ENCODE measurements around the gene KRT4.
"Not testable (repeated sequence)": the region's sequence is repeated elsewhere in the genome, so short reads cannot be mapped to it uniquely, and the experiment has no call there.

The KRT4 gene

GRCh38 chr12:52772772-52773171, 41.1 kb downstream of the KRT4 start:
- DNase-seq (ENCODE audit: low spot score): no peak

DNA sequence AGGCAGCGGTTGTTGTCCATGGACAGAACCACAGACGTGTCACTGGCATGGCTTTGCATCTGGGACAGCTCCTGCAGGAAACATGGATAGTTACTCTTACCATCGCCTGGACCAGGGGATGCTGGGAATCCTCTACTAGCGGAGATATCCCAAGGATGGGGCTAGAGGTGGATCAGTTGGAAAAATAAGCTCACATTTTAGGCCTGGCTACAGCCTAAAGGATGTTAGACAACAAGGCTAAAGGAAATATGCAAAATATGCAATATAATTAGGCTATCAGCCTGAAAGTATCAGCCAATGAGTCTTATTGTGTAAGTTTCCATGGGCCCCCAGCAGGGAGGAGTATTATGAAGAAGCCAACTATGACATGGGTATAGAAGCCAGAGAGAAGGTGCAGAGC, 41.7 kb downstream of the KRT4 start:
- no peak for DNase-seq (ENCODE audit: low spot score)

DNA sequence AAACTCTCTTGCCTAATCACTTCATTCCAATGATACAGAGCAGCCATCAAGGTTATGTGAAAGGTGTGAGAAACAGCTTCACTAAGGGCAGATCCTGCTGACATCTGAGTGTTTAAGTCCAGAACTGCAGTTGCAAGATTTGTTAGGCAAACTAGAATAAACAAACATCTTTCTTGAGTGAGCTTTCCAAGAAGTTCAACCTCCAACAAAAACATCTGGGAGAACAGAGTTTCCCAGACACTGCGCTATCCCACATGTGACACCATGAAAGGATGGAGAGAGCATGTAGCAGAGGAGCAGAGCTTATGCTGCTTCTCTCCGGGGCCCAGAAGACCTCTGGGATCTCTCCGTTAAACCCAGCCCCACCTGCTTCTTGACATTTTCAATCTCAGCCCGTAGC, 42.4 kb downstream of the KRT4 start:
- DNase-seq (ENCODE audit: low spot score): no peak

- no peak for DNase-seq (ENCODE audit: low spot score)
These were observed 42.8 kb downstream of the KRT4 start for GRCh38 chr12:52771088-52771487.

DNA sequence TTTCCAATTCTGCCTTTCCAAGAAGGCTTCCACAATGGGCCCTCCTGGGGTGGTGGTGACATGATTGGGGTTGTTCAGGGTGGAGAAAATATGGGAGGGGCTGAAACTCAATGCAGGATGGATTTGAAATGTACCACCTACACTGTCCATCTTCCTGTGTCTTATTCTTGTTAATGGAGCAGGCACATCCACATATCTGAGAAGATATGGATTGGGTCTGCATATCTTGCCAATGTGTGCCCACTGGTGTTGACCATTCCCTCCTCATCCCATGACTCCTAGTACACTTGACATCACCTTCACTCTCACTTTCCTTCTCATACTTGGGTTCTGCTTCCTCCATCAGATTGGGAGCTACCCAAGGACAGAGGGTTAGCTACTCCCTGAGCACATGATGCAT, 44.0 kb downstream of the KRT4 start:
- no peak for DNase-seq (ENCODE audit: low spot score)

GRCh38 chr12:52769354-52769753, 44.6 kb downstream of the KRT4 start:
- DNase-seq (ENCODE audit: low spot score): no peak

- no peak for DNase-seq (ENCODE audit: low spot score)
These were observed 45.3 kb downstream of the KRT4 start for GRCh38 chr12:52768479-52769200.

GRCh38 chr12:52767427-52767826, 46.5 kb downstream of the KRT4 start:
- no peak for DNase-seq (ENCODE audit: low spot score)

DNA sequence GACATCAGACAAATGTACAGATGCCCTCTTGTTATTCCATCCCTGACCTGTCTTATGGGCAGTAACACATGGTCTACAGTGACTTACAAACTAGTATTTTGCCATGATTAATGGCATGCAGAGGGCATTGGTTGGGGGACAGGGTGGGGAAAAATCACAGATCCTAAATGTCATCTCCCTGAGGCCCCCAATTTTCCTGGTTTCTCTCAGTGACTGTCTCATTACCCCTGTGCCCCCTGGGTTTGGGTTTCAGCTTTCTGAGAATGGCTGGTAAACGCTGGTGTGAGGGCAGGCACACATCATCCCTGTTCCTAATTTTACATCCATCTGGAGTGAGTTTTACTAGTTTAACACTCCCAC, 46.9 kb downstream of the KRT4 start:
- no peak for DNase-seq (ENCODE audit: low spot score)

- DNase-seq (ENCODE audit: low spot score): no peak
These were observed 47.4 kb downstream of the KRT4 start for GRCh38 chr12:52766351-52767019.

GRCh38 chr12:52765702-52766101, 48.2 kb downstream of the KRT4 start:
- DNase-seq (ENCODE audit: low spot score): no peak

GRCh38 chr12:52763991-52764390, 49.9 kb downstream of the KRT4 start:
- no peak for DNase-seq (ENCODE audit: low spot score)

DNA sequence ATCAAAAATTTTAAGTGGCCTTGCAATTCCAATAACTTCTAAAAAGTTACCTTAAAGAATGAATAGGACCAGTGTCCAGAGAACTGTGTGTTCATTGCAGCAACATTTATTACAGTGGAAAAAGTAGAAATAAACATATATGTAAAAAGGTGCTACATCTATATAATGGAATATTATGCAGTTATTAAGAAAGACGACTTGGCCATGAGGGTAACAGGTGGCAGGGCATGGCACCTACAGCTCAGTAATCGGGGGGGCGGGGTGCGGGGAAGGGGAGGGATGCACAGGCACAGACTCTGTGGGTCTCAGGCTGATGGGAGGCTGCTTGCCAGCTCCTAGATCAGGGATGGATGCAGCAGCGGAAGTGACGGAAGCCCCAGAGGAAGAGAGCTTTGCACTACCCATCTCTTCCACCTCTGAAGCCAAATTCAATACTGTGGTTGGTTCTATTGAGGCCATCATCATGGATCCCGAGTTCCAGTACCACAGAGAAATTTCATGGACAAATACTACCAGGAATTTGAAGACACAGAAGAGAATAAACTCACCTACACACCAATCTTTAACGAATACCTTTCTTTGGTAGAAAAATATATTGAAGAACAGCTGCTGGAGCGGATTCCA, 50.8 kb downstream of the KRT4 start:
- DNase-seq (ENCODE audit: low spot score): no peak

- DNase-seq (ENCODE audit: low spot score): no peak
These were observed 52.1 kb downstream of the KRT4 start for GRCh38 chr12:52761802-52762201.

DNA sequence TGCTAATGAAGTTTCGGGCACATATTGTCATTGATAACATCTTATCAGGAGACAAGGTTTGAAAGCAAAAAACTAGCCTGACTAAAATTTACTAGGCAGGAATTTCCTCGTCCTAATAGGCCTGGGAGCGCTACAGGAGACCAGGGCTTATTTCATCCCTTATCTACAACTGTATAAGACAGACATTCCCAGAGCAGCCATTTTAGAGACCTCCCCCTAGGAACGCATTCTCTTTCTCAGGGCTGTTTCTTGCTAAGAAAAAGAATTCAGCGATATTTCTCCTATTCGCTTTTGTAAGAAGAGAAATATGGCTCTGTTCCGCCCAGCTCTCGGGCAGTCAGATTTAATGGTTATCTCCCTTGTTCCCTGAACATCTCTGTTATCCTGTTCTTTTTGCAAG, 52.7 kb downstream of the KRT4 start:
- not testable (repeated sequence) for DNase-seq (ENCODE audit: low spot score)

DNA sequence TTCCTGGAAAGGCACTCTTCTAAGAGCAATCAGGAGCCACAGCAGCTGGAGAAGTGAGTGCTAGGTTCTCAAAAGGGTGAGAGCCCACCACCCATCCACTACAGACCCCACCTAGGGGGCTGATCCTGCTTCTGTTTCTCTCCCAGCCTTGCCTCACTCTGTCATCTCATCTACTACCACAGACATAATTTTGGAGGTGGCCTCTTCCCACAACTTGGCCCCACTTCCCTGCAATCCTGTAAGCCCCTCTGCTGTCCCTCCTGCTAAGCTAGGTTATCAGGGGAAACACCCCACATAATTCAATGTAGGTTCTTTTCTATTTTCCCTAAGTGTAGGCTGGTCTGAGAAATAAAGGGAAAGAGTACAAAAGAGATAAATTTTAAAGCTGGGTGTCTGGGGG, 53.3 kb downstream of the KRT4 start:
- DNase-seq (ENCODE audit: low spot score): no peak

- no peak for DNase-seq (ENCODE audit: low spot score)
These were observed 54.2 kb downstream of the KRT4 start for GRCh38 chr12:52759695-52760094.

- no peak for DNase-seq (ENCODE audit: low spot score)
These were observed 54.7 kb downstream of the KRT4 start for GRCh38 chr12:52759218-52759617.

DNA sequence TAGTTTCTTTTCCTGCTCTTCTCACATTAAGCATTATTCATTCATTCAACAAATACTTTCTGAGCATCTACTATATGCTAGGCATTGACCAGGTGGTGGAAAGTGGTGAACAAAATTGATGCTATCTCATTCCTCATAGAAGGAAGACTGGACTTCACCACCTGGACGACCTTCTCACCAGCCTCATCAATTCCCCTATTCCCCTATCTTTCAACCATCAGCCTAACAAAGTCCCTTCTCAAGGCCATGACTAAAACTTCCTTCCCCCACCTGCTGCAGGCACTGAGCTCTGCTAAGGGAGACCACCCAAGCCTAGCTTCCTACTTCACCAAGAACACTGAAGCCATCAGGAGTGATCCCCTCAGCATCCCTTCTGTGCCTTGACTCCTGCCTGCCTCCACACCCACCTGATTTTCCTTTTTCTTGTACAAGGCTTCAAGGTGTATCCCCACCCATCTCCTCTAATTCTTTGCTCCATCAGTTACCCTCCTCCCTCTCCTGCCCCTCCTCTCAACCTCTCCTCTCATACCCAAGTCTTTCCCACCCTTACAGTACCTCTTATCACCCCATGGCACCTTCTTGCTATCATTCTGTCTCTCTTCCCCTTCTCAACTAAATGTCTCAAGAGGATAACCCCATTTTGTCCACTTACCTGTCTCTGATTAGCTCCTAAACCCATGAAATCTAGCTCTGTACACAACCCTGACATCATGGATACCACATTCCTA, 56.3 kb downstream of the KRT4 start:
- DNase-seq (ENCODE audit: low spot score): no peak
